ENCODE measurements around the gene RPN1.

The RPN1 gene

DNA sequence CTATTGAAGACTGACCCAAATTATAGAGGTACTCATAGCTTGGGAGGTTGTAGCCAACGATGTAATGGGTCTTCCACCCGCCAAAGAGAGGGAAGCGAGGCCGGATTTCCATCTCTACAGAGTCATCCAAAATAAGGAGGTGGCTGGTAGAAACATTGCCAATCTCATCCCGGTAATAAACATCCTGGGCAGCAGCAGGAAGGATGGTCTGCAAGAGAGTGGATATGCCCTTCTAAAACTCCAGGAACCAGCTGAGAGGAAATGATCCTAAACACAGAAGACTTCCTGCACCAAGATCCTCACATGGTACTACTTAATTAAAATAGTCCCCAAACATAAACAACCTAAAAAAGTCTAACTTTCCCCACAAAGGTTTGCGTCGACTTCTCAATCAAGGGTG, 20.7 kb downstream of the RPN1 start:
- Mint-ChIP-seq H3K4me1 (ENCODE audit: low read depth in 2 of 2) (peaks cover 3 to 10% of the 10 kb centered on the region in 2 donors), H3K27me3 (no peaks in the 10 kb centered on the region), H3K9me3 (no peaks in the 10 kb centered on the region), H3K36me3 (ENCODE audit: insufficient read depth) (peaks cover 93% of the 10 kb centered on the region), H3K4me3 (no peak overlapping the region), H3K27ac (no peak overlapping the region)
- no peak for ATAC-seq (replicated peaks)
- DNase-seq = no peak

GRCh38 chr3:128625409-128625945, 25.1 kb downstream of the RPN1 start:
- peak overlapping the region in 1 of 2 donors; percentile 67 for H3K27ac Mint-ChIP-seq
- H3K27me3 Mint-ChIP-seq = no peaks in the 10 kb centered on the region
- peaks cover 96% of the 10 kb centered on the region for H3K36me3 Mint-ChIP-seq (ENCODE audit: insufficient read depth)
- no peak overlapping the region for H3K4me3 Mint-ChIP-seq
- no peak for DNase-seq
- peaks cover 3 to 8% of the 10 kb centered on the region in 2 donors for H3K4me1 Mint-ChIP-seq (ENCODE audit: low read depth in 2 of 2)
- H3K9me3 Mint-ChIP-seq = no peaks in the 10 kb centered on the region
- ATAC-seq (replicated peaks) = no peak

- no peak for DNase-seq
Observed at GRCh38 chr3:128624526-128625138, 26.0 kb downstream of the RPN1 start.

DNA sequence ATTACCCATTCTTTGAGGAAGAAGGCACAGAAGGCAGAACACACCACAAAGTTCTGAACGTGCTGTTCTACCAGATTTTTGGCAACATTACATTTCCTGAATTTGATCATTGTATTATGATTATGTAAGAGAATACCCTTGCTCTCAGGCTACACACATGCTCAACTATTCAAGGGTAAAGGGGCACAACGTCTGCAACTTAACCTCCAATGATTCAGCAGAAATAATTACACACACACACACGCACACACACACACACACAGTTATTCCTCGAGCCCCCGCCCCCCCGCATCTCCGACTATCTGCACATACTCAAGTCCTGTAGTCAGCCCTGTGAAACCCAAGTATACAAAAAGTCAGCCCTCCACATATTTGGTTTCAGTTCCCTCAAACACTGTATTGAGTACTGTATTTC, 26.8 kb downstream of the RPN1 start:
- ATAC-seq (replicated peaks) = no peak
- no peaks in the 10 kb centered on the region for H3K9me3 Mint-ChIP-seq
- H3K27ac Mint-ChIP-seq = peak overlapping the region in 1 of 2 donors; percentile 67
- H3K4me3 Mint-ChIP-seq = no peak overlapping the region
- no peak for DNase-seq
- no peaks in the 10 kb centered on the region for H3K27me3 Mint-ChIP-seq
- H3K36me3 Mint-ChIP-seq (ENCODE audit: insufficient read depth) = peaks cover 94% of the 10 kb centered on the region
- H3K4me1 Mint-ChIP-seq (ENCODE audit: low read depth in 2 of 2) = peaks cover 7 to 13% of the 10 kb centered on the region in 2 donors

More at GRCh38 chr3:128624526-128625138, 26.0 kb downstream of the RPN1 start:
- peaks cover 3 to 8% of the 10 kb centered on the region in 2 donors for H3K4me1 Mint-ChIP-seq (ENCODE audit: low read depth in 2 of 2)
- H3K27ac Mint-ChIP-seq = peak overlapping the region; percentile 5 to 82
- peaks cover 96% of the 10 kb centered on the region for H3K36me3 Mint-ChIP-seq (ENCODE audit: insufficient read depth)
- no peak overlapping the region for H3K4me3 Mint-ChIP-seq
- H3K9me3 Mint-ChIP-seq = no peaks in the 10 kb centered on the region
- no peak for ATAC-seq (replicated peaks)
- H3K27me3 Mint-ChIP-seq = no peaks in the 10 kb centered on the region

DNA sequence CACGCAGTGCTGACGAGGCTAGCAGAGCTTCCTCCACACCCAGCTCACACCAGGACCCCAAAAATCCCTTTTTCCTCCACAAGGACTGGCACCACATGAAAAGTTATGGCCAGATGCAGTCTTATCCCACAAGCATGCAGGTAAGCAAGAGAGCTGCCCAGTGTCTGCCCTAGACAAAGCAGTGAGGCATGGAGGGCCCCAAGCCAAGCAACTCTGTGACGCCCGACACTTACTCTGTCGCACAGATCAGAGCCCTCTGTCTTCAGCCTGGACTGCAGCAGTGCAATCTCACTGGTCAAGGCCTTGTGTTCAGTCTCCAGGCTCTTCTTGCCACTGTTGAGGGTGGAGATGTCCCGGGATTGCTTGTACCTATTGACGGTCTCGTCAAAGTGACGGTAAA, 28.7 kb downstream of the RPN1 start:
- H3K27me3 Mint-ChIP-seq = no peaks in the 10 kb centered on the region
- H3K4me3 Mint-ChIP-seq = no peak overlapping the region
- peaks cover 92% of the 10 kb centered on the region for H3K36me3 Mint-ChIP-seq (ENCODE audit: insufficient read depth)
- H3K27ac Mint-ChIP-seq = no peak overlapping the region
- H3K9me3 Mint-ChIP-seq = no peaks in the 10 kb centered on the region
- DNase-seq (no peak), ATAC-seq (replicated peaks) (no peak)
- H3K4me1 Mint-ChIP-seq (ENCODE audit: low read depth in 2 of 2) = peaks cover 19 to 21% of the 10 kb centered on the region in 2 donors

GRCh38 chr3:128621234-128621633, 29.4 kb downstream of the RPN1 start:
- Mint-ChIP-seq H3K36me3 (ENCODE audit: insufficient read depth) (peaks cover 90% of the 10 kb centered on the region), H3K9me3 (no peaks in the 10 kb centered on the region), H3K27me3 (no peaks in the 10 kb centered on the region), H3K27ac (no peak overlapping the region), H3K4me3 (no peak overlapping the region), H3K4me1 (ENCODE audit: low read depth in 2 of 2) (peaks cover 16 to 19% of the 10 kb centered on the region in 2 donors)
- DNase-seq (no peak), ATAC-seq (replicated peaks) (no peak)

DNA sequence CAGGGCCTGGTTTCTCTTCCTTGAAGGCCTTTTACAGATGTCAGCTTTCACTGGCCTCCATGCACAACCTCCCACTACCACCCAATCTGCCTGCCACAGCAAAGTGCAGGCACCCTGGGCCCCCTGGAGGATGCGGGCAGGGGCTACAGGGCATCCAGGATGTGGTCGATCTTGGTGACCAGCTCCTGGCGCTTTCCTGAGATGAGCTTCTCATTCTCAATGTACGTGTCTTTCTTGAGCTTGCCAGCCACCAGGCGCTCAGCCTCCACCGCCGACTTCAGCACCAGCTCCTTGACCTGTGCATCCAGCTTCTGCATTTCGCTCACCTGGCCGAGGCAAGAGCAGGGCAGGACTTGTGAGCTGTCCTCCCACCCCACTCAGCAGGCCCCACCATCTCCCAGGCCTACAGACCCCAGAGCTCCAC, 30.3 kb downstream of the RPN1 start:
- ATAC-seq (replicated peaks) (no peak), DNase-seq (no peak)
- H3K4me1 Mint-ChIP-seq (ENCODE audit: low read depth in 2 of 2) = peaks cover 16 to 19% of the 10 kb centered on the region in 2 donors
- H3K9me3 Mint-ChIP-seq = no peaks in the 10 kb centered on the region
- peaks cover 81% of the 10 kb centered on the region for H3K36me3 Mint-ChIP-seq (ENCODE audit: insufficient read depth)
- H3K27me3 Mint-ChIP-seq = no peaks in the 10 kb centered on the region
- no peak overlapping the region for H3K4me3 Mint-ChIP-seq
- peak overlapping the region in 1 of 2 donors; percentile 80 for H3K27ac Mint-ChIP-seq

- Mint-ChIP-seq H3K27ac (peak overlapping the region; percentile 92 to 97), H3K27me3 (no peaks in the 10 kb centered on the region), H3K9me3 (no peaks in the 10 kb centered on the region), H3K36me3 (ENCODE audit: insufficient read depth) (peaks cover 73% of the 10 kb centered on the region), H3K4me3 (peak overlapping the region; percentile 92 to 100), H3K4me1 (ENCODE audit: low read depth in 2 of 2) (peaks cover 16 to 19% of the 10 kb centered on the region in 2 donors)
- DNase-seq (no peak), ATAC-seq (replicated peaks) (no peak)
Observed at GRCh38 chr3:128619146-128619890, 31.3 kb downstream of the RPN1 start.

DNA sequence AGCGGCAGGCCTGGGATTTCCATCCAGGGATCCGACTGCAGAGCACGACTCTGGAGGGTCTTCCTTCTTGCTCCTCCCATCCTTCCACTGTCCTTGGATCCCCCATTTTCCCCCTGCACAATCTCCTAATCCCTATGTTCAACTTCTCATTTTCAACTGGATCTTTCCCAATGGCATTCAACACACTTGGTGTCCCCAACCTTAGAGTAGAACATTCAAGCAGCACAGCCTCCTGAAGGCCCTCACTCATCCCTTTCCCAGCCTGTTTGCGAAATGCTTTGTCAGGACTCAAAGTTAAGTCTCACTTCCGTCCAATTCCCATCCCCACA, 32.3 kb downstream of the RPN1 start:
- DNase-seq (no peak), ATAC-seq (replicated peaks) (no peak)
- Mint-ChIP-seq H3K4me1 (ENCODE audit: low read depth in 2 of 2) (peaks cover 16 to 19% of the 10 kb centered on the region in 2 donors), H3K36me3 (ENCODE audit: insufficient read depth) (peaks cover 66% of the 10 kb centered on the region), H3K27me3 (no peaks in the 10 kb centered on the region), H3K27ac (peak overlapping the region; percentile 92 to 97), H3K9me3 (no peaks in the 10 kb centered on the region), H3K4me3 (peak overlapping the region; percentile 92 to 100)

DNA sequence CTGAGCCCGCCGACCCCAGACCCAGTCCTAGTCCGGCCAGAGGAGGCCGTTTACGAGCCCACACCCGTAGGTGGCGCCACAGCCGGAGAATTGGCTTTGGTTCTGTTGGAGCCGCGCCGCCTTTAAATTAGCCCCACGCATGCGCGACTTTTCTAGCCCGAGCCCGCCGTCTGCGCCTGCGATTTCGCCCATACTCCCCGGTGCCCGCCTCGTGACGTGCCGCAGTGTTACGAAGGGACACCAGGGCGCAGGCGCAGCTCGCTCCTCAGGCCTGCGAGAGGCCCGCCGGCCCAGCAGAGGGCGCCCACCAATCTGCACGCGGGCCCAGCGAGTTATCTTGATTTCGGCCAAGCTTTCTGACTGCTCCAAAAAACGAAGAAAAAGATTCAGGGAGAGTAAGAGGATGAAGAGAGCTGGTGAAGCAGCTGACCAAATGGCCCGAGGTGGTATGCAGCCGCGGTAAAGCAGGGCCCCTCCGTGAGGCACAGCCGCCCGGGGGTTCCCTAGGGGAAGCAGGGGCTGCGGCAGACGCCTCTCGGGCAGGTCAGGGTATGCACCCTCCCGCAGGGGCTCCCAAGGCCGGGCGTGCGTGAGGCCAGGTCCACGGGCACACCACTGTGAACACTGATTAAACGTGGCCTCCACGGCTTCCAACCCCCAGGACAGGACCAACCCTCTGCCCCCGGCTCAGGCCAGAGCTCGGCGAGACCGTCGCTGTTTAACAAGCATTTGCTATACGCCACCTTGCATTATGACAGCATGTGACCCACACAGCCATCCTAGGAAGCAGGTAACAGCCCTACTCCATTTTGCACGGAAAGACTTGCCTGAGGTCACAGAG, 32.8 kb downstream of the RPN1 start:
- H3K27ac Mint-ChIP-seq = peak overlapping the region; percentile 92 to 97
- H3K27me3 Mint-ChIP-seq = no peaks in the 10 kb centered on the region
- peaks cover 16 to 19% of the 10 kb centered on the region in 2 donors for H3K4me1 Mint-ChIP-seq (ENCODE audit: low read depth in 2 of 2)
- H3K4me3 Mint-ChIP-seq = peak overlapping the region; percentile 92 to 100
- ATAC-seq (replicated peaks) = peak; percentile 87
- peaks cover 60% of the 10 kb centered on the region for H3K36me3 Mint-ChIP-seq (ENCODE audit: insufficient read depth)
- no peaks in the 10 kb centered on the region for H3K9me3 Mint-ChIP-seq
- DNase-seq = peak; percentile 99

DNA sequence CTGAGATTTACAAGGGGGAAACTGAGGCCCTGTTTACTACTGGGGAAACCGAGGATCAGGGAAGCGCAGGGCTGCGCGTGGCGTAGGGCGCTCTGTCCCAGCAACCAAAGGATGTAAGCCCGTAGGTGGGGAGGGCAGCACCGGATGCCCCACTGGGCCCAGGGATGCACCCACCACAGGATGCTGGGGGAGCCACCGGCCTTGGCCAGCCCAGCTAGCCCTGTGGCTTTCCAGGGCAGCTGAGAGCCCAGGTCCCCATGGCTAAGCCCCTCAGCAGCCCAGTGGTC, 33.4 kb downstream of the RPN1 start:
- peaks cover 16 to 19% of the 10 kb centered on the region in 2 donors for H3K4me1 Mint-ChIP-seq (ENCODE audit: low read depth in 2 of 2)
- peak; percentile 55 for ATAC-seq (replicated peaks)
- no peak for DNase-seq
- no peaks in the 10 kb centered on the region for H3K9me3 Mint-ChIP-seq
- H3K4me3 Mint-ChIP-seq = peak overlapping the region; percentile 92 to 100
- H3K27me3 Mint-ChIP-seq = no peaks in the 10 kb centered on the region
- peak overlapping the region; percentile 92 to 97 for H3K27ac Mint-ChIP-seq
- H3K36me3 Mint-ChIP-seq (ENCODE audit: insufficient read depth) = peaks cover 54% of the 10 kb centered on the region

DNA sequence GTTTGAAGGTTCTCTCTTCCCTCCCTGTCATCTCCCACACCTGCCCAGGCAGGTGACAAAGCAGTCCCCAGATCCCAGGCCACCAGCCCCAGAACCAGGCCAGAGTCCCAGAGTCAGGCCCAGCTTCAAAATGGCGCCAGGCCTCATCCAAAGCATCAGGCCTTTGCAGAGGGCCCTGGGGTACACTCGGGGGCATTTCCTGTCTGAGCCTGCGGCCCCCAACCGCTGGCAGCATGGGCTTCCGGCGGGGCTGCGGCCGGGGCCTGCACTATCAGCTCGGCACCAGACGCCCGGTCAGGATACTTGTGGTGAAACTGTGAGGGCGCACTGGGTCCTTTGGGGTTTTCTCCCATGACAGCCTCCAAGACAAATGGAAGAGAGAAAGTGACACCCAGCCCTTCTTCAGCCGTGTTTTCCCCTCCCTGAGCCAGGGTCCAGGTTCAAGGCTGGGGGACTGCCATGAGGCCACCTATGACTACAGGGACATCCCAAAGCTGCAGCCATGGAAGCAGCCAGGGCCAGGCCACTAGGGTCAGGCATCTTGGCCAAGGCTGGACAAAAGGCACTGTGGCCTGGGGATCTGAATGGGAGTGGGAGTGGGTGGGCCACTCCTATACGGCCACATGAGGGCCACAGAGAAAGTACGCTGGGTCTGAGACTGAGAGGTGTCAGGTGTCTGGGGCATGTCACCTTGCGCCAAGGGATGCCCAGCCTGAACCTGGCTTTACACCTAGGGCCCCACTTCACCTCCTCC, 33.9 kb downstream of the RPN1 start:
- H3K27ac Mint-ChIP-seq = peak overlapping the region; percentile 92 to 97
- peak overlapping the region; percentile 92 to 100 for H3K4me3 Mint-ChIP-seq
- H3K36me3 Mint-ChIP-seq (ENCODE audit: insufficient read depth) = peaks cover 49% of the 10 kb centered on the region
- no peaks in the 10 kb centered on the region for H3K9me3 Mint-ChIP-seq
- no peaks in the 10 kb centered on the region for H3K27me3 Mint-ChIP-seq
- H3K4me1 Mint-ChIP-seq (ENCODE audit: low read depth in 2 of 2) = peaks cover 16 to 19% of the 10 kb centered on the region in 2 donors
- ATAC-seq (replicated peaks) (no peak), DNase-seq (no peak)

DNA sequence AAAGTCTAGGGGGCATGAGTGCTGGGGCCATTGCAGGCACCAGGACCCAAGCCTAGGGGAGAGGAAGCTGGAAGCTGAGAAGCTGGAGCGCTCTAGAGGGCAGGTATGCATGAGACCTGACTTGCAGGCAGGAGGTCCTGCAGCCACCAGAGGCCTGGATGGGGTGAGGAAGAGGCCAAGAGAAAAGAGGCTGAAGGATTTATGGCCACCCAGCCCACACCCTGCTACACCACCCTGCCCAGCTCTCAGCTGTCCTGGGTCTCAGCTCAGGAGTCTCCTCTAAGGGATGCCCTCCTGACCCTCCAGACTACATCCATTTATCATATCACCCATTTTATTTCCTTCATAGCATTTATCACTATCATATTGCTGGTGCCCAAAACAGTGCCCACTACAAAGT, 36.5 kb downstream of the RPN1 start:
- Mint-ChIP-seq H3K27ac (no peak overlapping the region), H3K4me3 (no peak overlapping the region), H3K9me3 (no peaks in the 10 kb centered on the region), H3K27me3 (no peaks in the 10 kb centered on the region), H3K36me3 (ENCODE audit: insufficient read depth) (peaks cover 27% of the 10 kb centered on the region), H3K4me1 (ENCODE audit: low read depth in 2 of 2) (peaks cover 14 to 15% of the 10 kb centered on the region in 2 donors)
- DNase-seq (no peak), ATAC-seq (replicated peaks) (no peak)
